OCI-LY1 (cell line): ENCODE results near the gene RBMS3.

ENCODE experiments used
- EZH2 ChIP-seq: fragments of 200-600 bp; sonication (generic), shearing (Covaris generic); IDR thresholded peaks from 2 replicates; pipeline ENCODE4 v1.8.0; 2017; ENCODE audit warnings: borderline replicate concordance, mixed run types, mild to moderate bottlenecking, antibody characterized with exemption, low read length, moderate library complexity, mixed read lengths
- TF ChIP-seq, protein P1 (sequence below): fragments of 200-600 bp; sonication (generic), shearing (Covaris generic); IDR thresholded peaks from 2 replicates; pipeline ENCODE4 v1.5.1; 2017; ENCODE audit warnings: mild to moderate bottlenecking, antibody characterized with exemption, low read length, moderate library complexity, mixed read lengths

GRCh38 chr3:30035935-30036567 lies 755.2 kb downstream of the RBMS3 start:
- TF ChIP-seq EZH2: no peak
- TF ChIP-seq, protein P1, sequence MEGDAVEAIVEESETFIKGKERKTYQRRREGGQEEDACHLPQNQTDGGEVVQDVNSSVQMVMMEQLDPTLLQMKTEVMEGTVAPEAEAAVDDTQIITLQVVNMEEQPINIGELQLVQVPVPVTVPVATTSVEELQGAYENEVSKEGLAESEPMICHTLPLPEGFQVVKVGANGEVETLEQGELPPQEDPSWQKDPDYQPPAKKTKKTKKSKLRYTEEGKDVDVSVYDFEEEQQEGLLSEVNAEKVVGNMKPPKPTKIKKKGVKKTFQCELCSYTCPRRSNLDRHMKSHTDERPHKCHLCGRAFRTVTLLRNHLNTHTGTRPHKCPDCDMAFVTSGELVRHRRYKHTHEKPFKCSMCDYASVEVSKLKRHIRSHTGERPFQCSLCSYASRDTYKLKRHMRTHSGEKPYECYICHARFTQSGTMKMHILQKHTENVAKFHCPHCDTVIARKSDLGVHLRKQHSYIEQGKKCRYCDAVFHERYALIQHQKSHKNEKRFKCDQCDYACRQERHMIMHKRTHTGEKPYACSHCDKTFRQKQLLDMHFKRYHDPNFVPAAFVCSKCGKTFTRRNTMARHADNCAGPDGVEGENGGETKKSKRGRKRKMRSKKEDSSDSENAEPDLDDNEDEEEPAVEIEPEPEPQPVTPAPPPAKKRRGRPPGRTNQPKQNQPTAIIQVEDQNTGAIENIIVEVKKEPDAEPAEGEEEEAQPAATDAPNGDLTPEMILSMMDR: no peak
